Measurements from ENCODE around the gene SPOCK1.
"Not testable (repeated sequence)": the region's sequence is repeated elsewhere in the genome, so short reads cannot be mapped to it uniquely, and the experiment has no call there.

SPOCK1 gene

DNA sequence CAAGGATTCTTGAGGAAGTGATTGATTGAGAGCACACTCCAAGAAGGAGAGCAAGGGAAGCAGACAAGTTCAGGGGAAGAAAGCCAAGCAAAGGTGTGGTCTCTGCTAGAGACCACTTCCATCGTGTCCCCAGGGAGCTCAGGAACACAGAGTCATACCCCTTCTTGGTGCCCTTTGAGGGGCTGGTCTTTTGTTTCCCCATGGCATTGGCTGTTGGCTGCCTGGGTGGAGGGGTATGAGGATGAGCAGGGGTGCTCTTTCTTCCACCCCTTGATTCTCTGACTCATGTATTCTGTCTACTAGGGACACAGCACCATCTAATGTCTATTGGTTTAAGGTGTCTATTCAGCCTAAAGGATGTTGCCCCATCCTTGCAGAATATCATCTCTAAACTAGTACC is 11.5 kb upstream of the SPOCK1 start:
- TF ChIP-seq POLR2AphosphoS5 (IDR thresholded peaks at IDR 0.05; ENCODE audit: borderline replicate concordance, low read depth, low read length) (no peak), FOXP2 (optimal IDR thresholded peaks at IDR 0.05; ENCODE audit: control extremely low read depth, extremely low read length, insufficient read depth) (no peak)
- no peak overlapping the region for H3K27ac ChIP-seq
- no peak for DNase-seq (ENCODE audit: low read depth, low spot score)

DNA sequence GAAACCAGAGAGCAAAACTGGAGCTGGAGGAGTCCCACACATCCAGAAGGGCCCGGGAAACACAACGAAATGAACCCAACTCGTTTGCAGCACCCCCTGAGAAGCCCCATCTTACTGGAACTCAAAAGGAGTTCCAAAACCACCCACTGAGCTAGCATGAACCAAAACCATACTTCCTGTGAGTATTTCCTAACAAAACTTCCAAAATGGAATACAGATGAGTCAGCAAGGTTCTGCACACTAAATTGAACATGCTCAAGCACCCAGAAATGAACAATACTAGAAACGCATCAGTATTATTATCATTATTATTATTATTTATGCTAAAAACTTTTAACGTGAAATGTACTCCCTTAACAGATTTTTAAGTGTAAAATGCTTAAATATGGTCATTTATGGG is 8.0 kb upstream of the SPOCK1 start:
- Histone ChIP-seq H3K4me3 (no peak overlapping the region), H3K9ac (ENCODE audit: insufficient read length) (no peak overlapping the region), H3K27ac (no peak overlapping the region), H3K36me3 (ENCODE audit: insufficient read depth, low read length) (no peaks in the 10 kb centered on the region), H3K9me3 (ENCODE audit: low read depth, low read length) (no peaks in the 10 kb centered on the region)
- no peak for DNase-seq (ENCODE audit: low read depth, low spot score)
- TF ChIP-seq POLR2AphosphoS5 (IDR thresholded peaks at IDR 0.05; ENCODE audit: borderline replicate concordance, low read depth, low read length) (no peak), EZH2 (IDR thresholded peaks at IDR 0.05) (no peak), FOXP2 (optimal IDR thresholded peaks at IDR 0.05; ENCODE audit: control extremely low read depth, extremely low read length, insufficient read depth) (no peak)

More for the DNA sequence above, 11.5 kb upstream of the SPOCK1 start:
- Histone ChIP-seq H3K9ac (ENCODE audit: insufficient read length) (no peak overlapping the region), H3K36me3 (ENCODE audit: insufficient read depth, low read length) (no peaks in the 10 kb centered on the region), H3K4me3 (no peak overlapping the region), H3K9me3 (ENCODE audit: low read depth, low read length) (no peaks in the 10 kb centered on the region)

GRCh38 chr5:137506296-137506695 is 7.2 kb upstream of the SPOCK1 start:
- Histone ChIP-seq H3K9me3 (ENCODE audit: low read depth, low read length) (no peaks in the 10 kb centered on the region), H3K9ac (ENCODE audit: insufficient read length) (no peak overlapping the region), H3K36me3 (ENCODE audit: insufficient read depth, low read length) (no peaks in the 10 kb centered on the region), H3K27ac (no peak overlapping the region), H3K4me3 (no peak overlapping the region)
- DNase-seq (ENCODE audit: low read depth, low spot score) = no peak
- TF ChIP-seq EZH2 (IDR thresholded peaks at IDR 0.05) (no peak), FOXP2 (optimal IDR thresholded peaks at IDR 0.05; ENCODE audit: control extremely low read depth, extremely low read length, insufficient read depth) (no peak), POLR2AphosphoS5 (IDR thresholded peaks at IDR 0.05; ENCODE audit: borderline replicate concordance, low read depth, low read length) (no peak)

GRCh38 chr5:137504916-137505315 is 5.8 kb upstream of the SPOCK1 start:
- no peak for DNase-seq (ENCODE audit: low read depth, low spot score)
- Histone ChIP-seq H3K4me3 (no peak overlapping the region), H3K9me3 (ENCODE audit: low read depth, low read length) (no peaks in the 10 kb centered on the region), H3K36me3 (ENCODE audit: insufficient read depth, low read length) (no peaks in the 10 kb centered on the region), H3K9ac (ENCODE audit: insufficient read length) (no peak overlapping the region), H3K27ac (no peak overlapping the region)
- no peak for TF ChIP-seq EZH2 (IDR thresholded peaks at IDR 0.05)
- no peak for TF ChIP-seq POLR2AphosphoS5 (IDR thresholded peaks at IDR 0.05; ENCODE audit: borderline replicate concordance, low read depth, low read length)
- TF ChIP-seq FOXP2 (optimal IDR thresholded peaks at IDR 0.05; ENCODE audit: control extremely low read depth, extremely low read length, insufficient read depth) = no peak

DNA sequence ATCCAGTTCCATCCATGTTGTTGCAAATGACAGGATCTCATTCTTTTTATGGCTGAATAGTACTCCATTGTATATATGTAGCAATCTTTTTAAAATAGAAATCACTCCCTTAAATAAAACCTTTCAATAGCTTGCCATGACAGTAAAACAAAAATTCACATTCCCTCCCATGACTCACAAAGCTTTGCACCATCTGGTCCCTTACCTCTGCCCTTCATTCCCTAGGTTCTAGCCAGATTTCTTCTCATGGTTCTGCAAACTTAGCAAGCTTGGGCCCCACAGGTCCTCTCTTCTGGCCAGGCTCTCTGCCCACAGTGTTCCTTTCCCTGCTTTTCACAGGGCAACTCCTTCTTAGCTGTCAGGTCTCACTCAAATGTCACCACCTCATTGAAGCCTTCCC is 4.3 kb upstream of the SPOCK1 start:
- no peak overlapping the region for H3K4me3 ChIP-seq
- H3K36me3 ChIP-seq (ENCODE audit: insufficient read depth, low read length) = no peaks in the 10 kb centered on the region
- H3K9ac ChIP-seq (ENCODE audit: insufficient read length) = no peak overlapping the region
- TF ChIP-seq EZH2 (IDR thresholded peaks at IDR 0.05) = no peak
- no peak for TF ChIP-seq POLR2AphosphoS5 (IDR thresholded peaks at IDR 0.05; ENCODE audit: borderline replicate concordance, low read depth, low read length)
- H3K27ac ChIP-seq = no peak overlapping the region
- no peaks in the 10 kb centered on the region for H3K9me3 ChIP-seq (ENCODE audit: low read depth, low read length)
- DNase-seq (ENCODE audit: low read depth, low spot score) = no peak

GRCh38 chr5:137502632-137503031 is 3.5 kb upstream of the SPOCK1 start:
- Histone ChIP-seq H3K9me3 (ENCODE audit: low read depth, low read length) (no peaks in the 10 kb centered on the region), H3K9ac (ENCODE audit: insufficient read length) (no peak overlapping the region), H3K4me3 (no peak overlapping the region), H3K36me3 (ENCODE audit: insufficient read depth, low read length) (no peaks in the 10 kb centered on the region), H3K27ac (no peak overlapping the region)
- no peak for DNase-seq (ENCODE audit: low read depth, low spot score)
- TF ChIP-seq EZH2 (IDR thresholded peaks at IDR 0.05) (no peak), POLR2AphosphoS5 (IDR thresholded peaks at IDR 0.05; ENCODE audit: borderline replicate concordance, low read depth, low read length) (no peak), FOXP2 (optimal IDR thresholded peaks at IDR 0.05; ENCODE audit: control extremely low read depth, extremely low read length, insufficient read depth) (no peak)

GRCh38 chr5:137501846-137502406 is 2.8 kb upstream of the SPOCK1 start:
- no peaks in the 10 kb centered on the region for H3K9me3 ChIP-seq (ENCODE audit: low read depth, low read length)
- no peak overlapping the region for H3K4me3 ChIP-seq
- no peak overlapping the region for H3K27ac ChIP-seq
- no peaks in the 10 kb centered on the region for H3K36me3 ChIP-seq (ENCODE audit: insufficient read depth, low read length)
- no peak for TF ChIP-seq POLR2AphosphoS5 (IDR thresholded peaks at IDR 0.05; ENCODE audit: borderline replicate concordance, low read depth, low read length)
- no peak for TF ChIP-seq EZH2 (IDR thresholded peaks at IDR 0.05)
- no peak for TF ChIP-seq FOXP2 (optimal IDR thresholded peaks at IDR 0.05; ENCODE audit: control extremely low read depth, extremely low read length, insufficient read depth)
- no peak overlapping the region for H3K9ac ChIP-seq (ENCODE audit: insufficient read length)
- no peak for DNase-seq (ENCODE audit: low read depth, low spot score)

GRCh38 chr5:137501226-137501625 is 2.1 kb upstream of the SPOCK1 start:
- no peak for DNase-seq (ENCODE audit: low read depth, low spot score)
- no peak overlapping the region for H3K27ac ChIP-seq
- no peaks in the 10 kb centered on the region for H3K36me3 ChIP-seq (ENCODE audit: insufficient read depth, low read length)
- H3K9ac ChIP-seq (ENCODE audit: insufficient read length) = no peak overlapping the region
- no peaks in the 10 kb centered on the region for H3K9me3 ChIP-seq (ENCODE audit: low read depth, low read length)
- TF ChIP-seq POLR2AphosphoS5 (IDR thresholded peaks at IDR 0.05; ENCODE audit: borderline replicate concordance, low read depth, low read length) (no peak), EZH2 (IDR thresholded peaks at IDR 0.05) (no peak), FOXP2 (optimal IDR thresholded peaks at IDR 0.05; ENCODE audit: control extremely low read depth, extremely low read length, insufficient read depth) (no peak)
- no peak overlapping the region for H3K4me3 ChIP-seq

GRCh38 chr5:137500615-137501225 is 1.6 kb upstream of the SPOCK1 start:
- Histone ChIP-seq H3K4me3 (no peak overlapping the region), H3K9ac (ENCODE audit: insufficient read length) (no peak overlapping the region), H3K9me3 (ENCODE audit: low read depth, low read length) (no peaks in the 10 kb centered on the region), H3K27ac (no peak overlapping the region), H3K36me3 (ENCODE audit: insufficient read depth, low read length) (no peaks in the 10 kb centered on the region)
- TF ChIP-seq EZH2 (IDR thresholded peaks at IDR 0.05) (no peak), FOXP2 (optimal IDR thresholded peaks at IDR 0.05; ENCODE audit: control extremely low read depth, extremely low read length, insufficient read depth) (no peak), POLR2AphosphoS5 (IDR thresholded peaks at IDR 0.05; ENCODE audit: borderline replicate concordance, low read depth, low read length) (no peak)
- no peak for DNase-seq (ENCODE audit: low read depth, low spot score)

GRCh38 chr5:137499506-137499847 is 351 bp upstream of the SPOCK1 start:
- H3K9ac ChIP-seq (ENCODE audit: insufficient read length); H3K36me3 ChIP-seq (ENCODE audit: insufficient read depth, low read length); H3K27ac ChIP-seq; H3K9me3 ChIP-seq (ENCODE audit: low read depth, low read length); H3K4me3 ChIP-seq; DNase-seq (ENCODE audit: low read depth, low spot score): not testable (repeated sequence)

Measured in SK-N-MC (cell line).